ENCODE measurements around the gene DYNLT4. TPM values are rescaled to one million over a fixed set of nuclear protein-coding genes. Genes with fewer than 3 reads are reported as not detected.
A peak's percentile ranks its signal among the peaks of the same experiment; 100 is the strongest.
"Not testable (repeated sequence)": the region's sequence is repeated elsewhere in the genome, so short reads cannot be mapped to it uniquely, and the experiment has no call there.

The DYNLT4 gene
- total RNA-seq, 1 experiment from 2014 or later, result 0.31 TPM

DNA sequence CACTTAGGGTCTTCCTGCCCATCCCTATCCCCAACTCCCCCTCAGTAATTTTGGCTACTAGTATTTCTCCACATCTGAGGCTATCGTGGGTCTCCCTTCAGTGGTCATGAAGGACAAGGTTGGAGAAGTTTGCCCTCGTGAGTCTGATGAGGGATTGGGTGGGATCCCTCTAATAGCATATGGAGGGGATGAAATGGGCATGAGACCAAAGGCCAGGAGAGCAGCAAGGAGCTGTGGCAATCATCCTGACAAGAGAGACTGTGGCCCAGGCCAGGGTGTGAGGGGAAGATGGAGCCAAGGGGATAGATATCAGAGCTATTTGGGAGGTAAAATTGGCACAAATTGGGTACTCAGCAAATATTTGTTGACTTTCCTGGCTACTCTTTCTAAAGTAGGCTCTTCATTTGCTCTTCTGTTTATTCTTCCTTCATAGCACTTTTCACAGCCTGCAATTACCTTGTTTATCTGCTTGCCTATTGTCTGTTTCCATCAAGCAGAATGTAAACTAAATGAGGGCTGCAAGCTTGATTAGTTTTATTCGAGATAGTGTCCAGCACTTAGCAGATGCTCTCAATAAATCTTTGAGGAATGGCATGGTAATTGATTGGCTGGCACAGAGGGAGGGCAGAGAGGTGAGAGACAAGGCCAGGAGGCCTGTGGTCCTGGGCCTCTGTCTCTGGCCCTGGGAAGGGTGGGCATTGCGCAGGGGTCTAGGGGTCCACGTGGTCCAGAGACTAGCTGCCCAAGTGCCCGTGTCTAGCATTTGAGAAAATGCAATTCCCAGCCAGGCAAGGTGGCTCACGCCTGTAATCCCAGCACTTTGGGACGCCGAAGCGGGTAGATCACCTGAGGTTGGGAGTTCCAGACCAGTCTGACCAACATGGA lies 8.4 kb downstream of the DYNLT4 start (continued):
- TF ChIP-seq, protein P1, sequence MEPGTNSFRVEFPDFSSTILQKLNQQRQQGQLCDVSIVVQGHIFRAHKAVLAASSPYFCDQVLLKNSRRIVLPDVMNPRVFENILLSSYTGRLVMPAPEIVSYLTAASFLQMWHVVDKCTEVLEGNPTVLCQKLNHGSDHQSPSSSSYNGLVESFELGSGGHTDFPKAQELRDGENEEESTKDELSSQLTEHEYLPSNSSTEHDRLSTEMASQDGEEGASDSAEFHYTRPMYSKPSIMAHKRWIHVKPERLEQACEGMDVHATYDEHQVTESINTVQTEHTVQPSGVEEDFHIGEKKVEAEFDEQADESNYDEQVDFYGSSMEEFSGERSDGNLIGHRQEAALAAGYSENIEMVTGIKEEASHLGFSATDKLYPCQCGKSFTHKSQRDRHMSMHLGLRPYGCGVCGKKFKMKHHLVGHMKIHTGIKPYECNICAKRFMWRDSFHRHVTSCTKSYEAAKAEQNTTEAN (CRISPR knock-in tag; IDR thresholded peaks at IDR 0.05), result no peak
- TF ChIP-seq GTF2I (CRISPR knock-in tag; conservative IDR thresholded peaks at IDR 0.05) (no peak), ZNF232 (CRISPR knock-in tag; IDR thresholded peaks at IDR 0.05) (no peak)
- TF ChIP-seq, protein P2, sequence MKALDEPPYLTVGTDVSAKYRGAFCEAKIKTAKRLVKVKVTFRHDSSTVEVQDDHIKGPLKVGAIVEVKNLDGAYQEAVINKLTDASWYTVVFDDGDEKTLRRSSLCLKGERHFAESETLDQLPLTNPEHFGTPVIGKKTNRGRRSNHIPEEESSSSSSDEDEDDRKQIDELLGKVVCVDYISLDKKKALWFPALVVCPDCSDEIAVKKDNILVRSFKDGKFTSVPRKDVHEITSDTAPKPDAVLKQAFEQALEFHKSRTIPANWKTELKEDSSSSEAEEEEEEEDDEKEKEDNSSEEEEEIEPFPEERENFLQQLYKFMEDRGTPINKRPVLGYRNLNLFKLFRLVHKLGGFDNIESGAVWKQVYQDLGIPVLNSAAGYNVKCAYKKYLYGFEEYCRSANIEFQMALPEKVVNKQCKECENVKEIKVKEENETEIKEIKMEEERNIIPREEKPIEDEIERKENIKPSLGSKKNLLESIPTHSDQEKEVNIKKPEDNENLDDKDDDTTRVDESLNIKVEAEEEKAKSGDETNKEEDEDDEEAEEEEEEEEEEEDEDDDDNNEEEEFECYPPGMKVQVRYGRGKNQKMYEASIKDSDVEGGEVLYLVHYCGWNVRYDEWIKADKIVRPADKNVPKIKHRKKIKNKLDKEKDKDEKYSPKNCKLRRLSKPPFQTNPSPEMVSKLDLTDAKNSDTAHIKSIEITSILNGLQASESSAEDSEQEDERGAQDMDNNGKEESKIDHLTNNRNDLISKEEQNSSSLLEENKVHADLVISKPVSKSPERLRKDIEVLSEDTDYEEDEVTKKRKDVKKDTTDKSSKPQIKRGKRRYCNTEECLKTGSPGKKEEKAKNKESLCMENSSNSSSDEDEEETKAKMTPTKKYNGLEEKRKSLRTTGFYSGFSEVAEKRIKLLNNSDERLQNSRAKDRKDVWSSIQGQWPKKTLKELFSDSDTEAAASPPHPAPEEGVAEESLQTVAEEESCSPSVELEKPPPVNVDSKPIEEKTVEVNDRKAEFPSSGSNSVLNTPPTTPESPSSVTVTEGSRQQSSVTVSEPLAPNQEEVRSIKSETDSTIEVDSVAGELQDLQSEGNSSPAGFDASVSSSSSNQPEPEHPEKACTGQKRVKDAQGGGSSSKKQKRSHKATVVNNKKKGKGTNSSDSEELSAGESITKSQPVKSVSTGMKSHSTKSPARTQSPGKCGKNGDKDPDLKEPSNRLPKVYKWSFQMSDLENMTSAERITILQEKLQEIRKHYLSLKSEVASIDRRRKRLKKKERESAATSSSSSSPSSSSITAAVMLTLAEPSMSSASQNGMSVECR (CRISPR knock-in tag; IDR thresholded peaks at IDR 0.05; ENCODE audit: borderline replicate concordance), result no peak

GRCh38 chr1:44797886-44798285 lies 9.3 kb downstream of the DYNLT4 start:
- not testable (repeated sequence) for H3K27ac Mint-ChIP-seq; H3K27me3 Mint-ChIP-seq (ENCODE audit: low read depth); DNase-seq (ENCODE audit: low spot score); H3K9me3 Mint-ChIP-seq; ATAC-seq; H3K36me3 Mint-ChIP-seq; H3K4me3 Mint-ChIP-seq
- ChIA-PET CTCF (interaction anchor here (1.8 to 2.0 kb wide), 2 partner anchors 10 to 38 kb away, joined by 5 to 9 read pairs; partner anchors contain the start of genes BTBD19 and DYNLT4), POLR2A (interaction anchor here (4.3 kb wide), 1 partner anchor 16 kb away, joined by 43 read pairs; no protein-coding TSS in a partner anchor)
- peaks cover 24% of the 10 kb centered on the region for H3K4me1 Mint-ChIP-seq

- ChIA-PET CTCF (interaction anchor here (0.6 to 2.7 kb wide), 24 partner anchors 8 to 700 kb away, joined by 3 to 26 read pairs (median 6); partner anchors contain the start of genes BTBD19, EIF2B3, HECTD3 and PTCH2), POLR2A (interaction anchor here (0.6 to 2.0 kb wide), 6 partner anchors 15 to 49 kb away, joined by 3 to 11 read pairs (median 4); partner anchors contain the start of genes BTBD19 and RPS8)
- Mint-ChIP-seq H3K27me3 (ENCODE audit: low read depth) (no peaks in the 10 kb centered on the region), H3K9me3 (no peaks in the 10 kb centered on the region), H3K4me1 (peaks cover 15% of the 10 kb centered on the region), H3K36me3 (no peaks in the 10 kb centered on the region), H3K4me3 (peak overlapping the region; percentile 20), H3K27ac (peak overlapping the region; percentile 79)
- DNase-seq (ENCODE audit: low spot score), result no peak
- peak; percentile 2; the same call in 1 of the 2 replicates for ATAC-seq
- TF ChIP-seq OVOL2 (CRISPR knock-in tag; IDR thresholded peaks at IDR 0.05; ENCODE audit: borderline replicate concordance) (no peak), ZNF317 (CRISPR knock-in tag; IDR thresholded peaks at IDR 0.05; ENCODE audit: borderline replicate concordance, low read depth) (no peak), STAT6 (CRISPR knock-in tag; conservative IDR thresholded peaks at IDR 0.05; ENCODE audit: low read depth) (no peak), NFYB (CRISPR knock-in tag; conservative IDR thresholded peaks at IDR 0.05; ENCODE audit: low read depth) (no peak)
- TF ChIP-seq, protein P3, sequence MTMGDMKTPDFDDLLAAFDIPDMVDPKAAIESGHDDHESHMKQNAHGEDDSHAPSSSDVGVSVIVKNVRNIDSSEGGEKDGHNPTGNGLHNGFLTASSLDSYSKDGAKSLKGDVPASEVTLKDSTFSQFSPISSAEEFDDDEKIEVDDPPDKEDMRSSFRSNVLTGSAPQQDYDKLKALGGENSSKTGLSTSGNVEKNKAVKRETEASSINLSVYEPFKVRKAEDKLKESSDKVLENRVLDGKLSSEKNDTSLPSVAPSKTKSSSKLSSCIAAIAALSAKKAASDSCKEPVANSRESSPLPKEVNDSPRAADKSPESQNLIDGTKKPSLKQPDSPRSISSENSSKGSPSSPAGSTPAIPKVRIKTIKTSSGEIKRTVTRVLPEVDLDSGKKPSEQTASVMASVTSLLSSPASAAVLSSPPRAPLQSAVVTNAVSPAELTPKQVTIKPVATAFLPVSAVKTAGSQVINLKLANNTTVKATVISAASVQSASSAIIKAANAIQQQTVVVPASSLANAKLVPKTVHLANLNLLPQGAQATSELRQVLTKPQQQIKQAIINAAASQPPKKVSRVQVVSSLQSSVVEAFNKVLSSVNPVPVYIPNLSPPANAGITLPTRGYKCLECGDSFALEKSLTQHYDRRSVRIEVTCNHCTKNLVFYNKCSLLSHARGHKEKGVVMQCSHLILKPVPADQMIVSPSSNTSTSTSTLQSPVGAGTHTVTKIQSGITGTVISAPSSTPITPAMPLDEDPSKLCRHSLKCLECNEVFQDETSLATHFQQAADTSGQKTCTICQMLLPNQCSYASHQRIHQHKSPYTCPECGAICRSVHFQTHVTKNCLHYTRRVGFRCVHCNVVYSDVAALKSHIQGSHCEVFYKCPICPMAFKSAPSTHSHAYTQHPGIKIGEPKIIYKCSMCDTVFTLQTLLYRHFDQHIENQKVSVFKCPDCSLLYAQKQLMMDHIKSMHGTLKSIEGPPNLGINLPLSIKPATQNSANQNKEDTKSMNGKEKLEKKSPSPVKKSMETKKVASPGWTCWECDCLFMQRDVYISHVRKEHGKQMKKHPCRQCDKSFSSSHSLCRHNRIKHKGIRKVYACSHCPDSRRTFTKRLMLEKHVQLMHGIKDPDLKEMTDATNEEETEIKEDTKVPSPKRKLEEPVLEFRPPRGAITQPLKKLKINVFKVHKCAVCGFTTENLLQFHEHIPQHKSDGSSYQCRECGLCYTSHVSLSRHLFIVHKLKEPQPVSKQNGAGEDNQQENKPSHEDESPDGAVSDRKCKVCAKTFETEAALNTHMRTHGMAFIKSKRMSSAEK (CRISPR knock-in tag; IDR thresholded peaks at IDR 0.05; ENCODE audit: borderline replicate concordance), result no peak
- TF ChIP-seq, protein P4, sequence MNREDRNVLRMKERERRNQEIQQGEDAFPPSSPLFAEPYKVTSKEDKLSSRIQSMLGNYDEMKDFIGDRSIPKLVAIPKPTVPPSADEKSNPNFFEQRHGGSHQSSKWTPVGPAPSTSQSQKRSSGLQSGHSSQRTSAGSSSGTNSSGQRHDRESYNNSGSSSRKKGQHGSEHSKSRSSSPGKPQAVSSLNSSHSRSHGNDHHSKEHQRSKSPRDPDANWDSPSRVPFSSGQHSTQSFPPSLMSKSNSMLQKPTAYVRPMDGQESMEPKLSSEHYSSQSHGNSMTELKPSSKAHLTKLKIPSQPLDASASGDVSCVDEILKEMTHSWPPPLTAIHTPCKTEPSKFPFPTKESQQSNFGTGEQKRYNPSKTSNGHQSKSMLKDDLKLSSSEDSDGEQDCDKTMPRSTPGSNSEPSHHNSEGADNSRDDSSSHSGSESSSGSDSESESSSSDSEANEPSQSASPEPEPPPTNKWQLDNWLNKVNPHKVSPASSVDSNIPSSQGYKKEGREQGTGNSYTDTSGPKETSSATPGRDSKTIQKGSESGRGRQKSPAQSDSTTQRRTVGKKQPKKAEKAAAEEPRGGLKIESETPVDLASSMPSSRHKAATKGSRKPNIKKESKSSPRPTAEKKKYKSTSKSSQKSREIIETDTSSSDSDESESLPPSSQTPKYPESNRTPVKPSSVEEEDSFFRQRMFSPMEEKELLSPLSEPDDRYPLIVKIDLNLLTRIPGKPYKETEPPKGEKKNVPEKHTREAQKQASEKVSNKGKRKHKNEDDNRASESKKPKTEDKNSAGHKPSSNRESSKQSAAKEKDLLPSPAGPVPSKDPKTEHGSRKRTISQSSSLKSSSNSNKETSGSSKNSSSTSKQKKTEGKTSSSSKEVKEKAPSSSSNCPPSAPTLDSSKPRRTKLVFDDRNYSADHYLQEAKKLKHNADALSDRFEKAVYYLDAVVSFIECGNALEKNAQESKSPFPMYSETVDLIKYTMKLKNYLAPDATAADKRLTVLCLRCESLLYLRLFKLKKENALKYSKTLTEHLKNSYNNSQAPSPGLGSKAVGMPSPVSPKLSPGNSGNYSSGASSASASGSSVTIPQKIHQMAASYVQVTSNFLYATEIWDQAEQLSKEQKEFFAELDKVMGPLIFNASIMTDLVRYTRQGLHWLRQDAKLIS (CRISPR knock-in tag; IDR thresholded peaks at IDR 0.05; ENCODE audit: borderline replicate concordance), result no peak
Measured at GRCh38 chr1:44792736-44793502, 14.2 kb downstream of the DYNLT4 start.

Measured in WTC11 (cell line).